Measurements from ENCODE around the gene PSMD8. TPM values are rescaled to one million over a fixed set of nuclear protein-coding genes. Genes with fewer than 3 reads are reported as not detected.

The PSMD8 gene
- total and polyA plus RNA-seq, 10 donors, result 39.0 to 144 (median 81.9) TPM

DNA sequence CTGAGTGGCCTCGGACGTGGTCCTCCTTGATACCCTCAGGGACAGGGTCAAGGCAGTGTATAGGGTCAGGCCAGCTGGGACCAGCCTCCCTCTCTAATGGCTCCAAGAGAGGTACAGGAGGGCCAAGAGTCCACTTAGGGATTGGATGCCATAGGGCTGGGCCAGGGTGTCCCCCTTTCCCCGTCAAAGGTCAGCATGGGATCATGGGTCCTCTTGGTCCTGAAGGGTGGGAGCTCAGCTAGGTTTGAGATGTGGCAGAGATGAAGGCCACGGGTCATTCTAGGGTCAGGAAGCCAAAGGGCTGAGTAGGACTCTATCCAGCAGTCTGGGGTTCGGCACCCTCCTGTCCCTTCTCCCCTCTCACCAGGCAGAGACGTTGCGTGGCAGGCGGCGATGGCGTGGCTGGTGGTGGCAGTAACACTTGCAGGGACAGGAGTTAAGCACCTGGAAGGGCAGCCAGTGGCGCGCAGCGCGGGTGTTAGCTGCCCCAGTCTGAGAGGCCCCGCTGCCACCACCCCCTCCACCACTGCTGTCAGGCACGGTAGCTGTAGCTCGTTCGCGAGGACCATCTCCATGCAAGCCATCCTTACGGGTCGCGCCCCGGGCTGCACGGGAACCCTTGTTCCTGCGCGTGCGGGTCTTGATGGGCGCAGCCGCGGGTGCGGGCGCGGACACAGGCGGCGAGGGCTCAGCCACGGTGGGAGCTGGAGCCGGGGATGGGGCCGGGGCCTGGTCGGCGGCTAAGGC lies 10.9 kb downstream of the PSMD8 start:
- Histone ChIP-seq H3K27ac (no peak overlapping the region), H3K36me3 (peaks cover 3 to 62% (median 46%) of the 10 kb centered on the region in 6 donors), H3K4me3 (peak overlapping the region in 1 of 8 donors; percentile 73), H3K27me3 (replicated peaks in 1 of 7) (peaks cover 0 to 72% (median 48%) of the 10 kb centered on the region in 7 donors), H3K4me1 (peaks cover 30 to 52% (median 42%) of the 10 kb centered on the region in 6 donors), H3K9me3 (no peaks in the 10 kb centered on the region)
- no peak for DNase-seq
- intact Hi-C loops (cut with DNase I; ENCODE audit: low total_unique reads), result no loop called here
- 78 to 88% (median 87%) methylated on average over 31 to 40 of the region's 40 CpGs for WGBS, 5 donors
- TF ChIP-seq POLR2AphosphoS5 (IDR thresholded peaks at IDR 0.05) (peak in 2 of 3 donors; percentile 11 to 46), POLR2A (IDR thresholded peaks at IDR 0.05) (no peak), CTCF (IDR thresholded peaks at IDR 0.05 in 8 of 11, conservative IDR thresholded peaks at IDR 0.05 in 3 of 11) (no peak)

- TF ChIP-seq POLR2A (IDR thresholded peaks at IDR 0.05), result no peak
- TF ChIP-seq POLR2AphosphoS5 (IDR thresholded peaks at IDR 0.05), result peak in 1 of 3 donors; percentile 24
These were observed 11.5 kb downstream of the PSMD8 start for GRCh38 chr19:38385804-38386257.

DNA sequence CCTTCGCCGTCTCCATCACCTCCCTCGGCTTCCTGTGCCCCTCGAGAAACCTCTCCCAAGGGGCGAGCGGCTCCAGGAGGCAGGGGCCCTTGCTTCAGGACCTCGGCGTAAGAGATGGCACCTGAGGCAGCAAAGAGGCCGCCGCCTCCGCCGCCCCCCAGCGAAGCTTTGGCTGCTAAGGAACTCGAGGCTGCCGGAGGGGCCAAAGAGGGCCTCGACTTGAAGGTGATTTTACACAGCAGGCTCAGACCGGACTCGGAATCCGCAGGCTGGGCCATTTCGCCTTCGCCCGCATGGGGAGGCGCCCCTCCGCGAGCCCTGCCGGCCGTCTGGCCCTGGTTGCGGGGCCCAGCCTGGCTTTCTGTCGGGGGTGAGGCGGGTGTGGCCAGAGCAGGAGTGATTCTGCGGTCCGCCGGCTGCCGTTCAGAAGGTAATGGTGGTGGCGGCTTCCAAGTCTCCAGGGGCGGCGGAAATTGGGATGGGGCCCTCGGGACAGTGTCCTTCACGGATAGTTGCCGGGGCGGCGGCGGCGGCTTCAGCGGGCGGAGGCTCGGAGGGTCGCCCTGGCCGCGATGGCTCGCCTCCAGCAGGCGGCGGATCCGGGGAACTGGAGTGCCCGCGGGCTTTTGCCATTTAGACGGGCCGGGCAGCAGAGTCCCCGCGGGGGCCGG lies 12.1 kb downstream of the PSMD8 start:
- no peaks in the 10 kb centered on the region for H3K9me3 ChIP-seq
- peaks cover 30 to 52% (median 42%) of the 10 kb centered on the region in 6 donors for H3K4me1 ChIP-seq
- whole genome bisulfite sequencing, 5 donors, result 26 to 65% (median 38%) methylated on average over 20 to 61 of the region's 61 CpGs
- intact Hi-C loops (cut with DNase I; ENCODE audit: low total_unique reads), result no loop called here
- H3K27me3 ChIP-seq (replicated peaks in 1 of 7), result peaks cover 0 to 78% (median 48%) of the 10 kb centered on the region in 7 donors
- H3K27ac ChIP-seq, result no peak overlapping the region
- peaks cover under 1 to 50% (median 36%) of the 10 kb centered on the region in 6 donors for H3K36me3 ChIP-seq
- no peak for DNase-seq
- no peak for TF ChIP-seq CTCF (IDR thresholded peaks at IDR 0.05 in 8 of 11, conservative IDR thresholded peaks at IDR 0.05 in 3 of 11)
- TF ChIP-seq POLR2AphosphoS5 (IDR thresholded peaks at IDR 0.05), result peak in 1 of 3 donors; percentile 21
- no peak for TF ChIP-seq POLR2A (IDR thresholded peaks at IDR 0.05)
- peak overlapping the region in 5 of 8 donors; percentile 41 to 73 (median 49) for H3K4me3 ChIP-seq

More at GRCh38 chr19:38385804-38386257, 11.5 kb downstream of the PSMD8 start:
- peaks cover 30 to 52% (median 42%) of the 10 kb centered on the region in 6 donors for H3K4me1 ChIP-seq
- peaks cover 3 to 56% (median 42%) of the 10 kb centered on the region in 6 donors for H3K36me3 ChIP-seq
- no peak for DNase-seq
- H3K4me3 ChIP-seq, result peak overlapping the region in 3 of 8 donors; percentile 3 to 73 (median 41)
- no peak overlapping the region for H3K27ac ChIP-seq
- peaks cover 0 to 77% (median 48%) of the 10 kb centered on the region in 7 donors for H3K27me3 ChIP-seq (replicated peaks in 1 of 7)
- WGBS, 5 donors, result 34 to 65% (median 36%) methylated on average over 17 to 40 of the region's 40 CpGs
- intact Hi-C loops (cut with DNase I; ENCODE audit: low total_unique reads), result no loop called here
- H3K9me3 ChIP-seq, result no peaks in the 10 kb centered on the region

DNA sequence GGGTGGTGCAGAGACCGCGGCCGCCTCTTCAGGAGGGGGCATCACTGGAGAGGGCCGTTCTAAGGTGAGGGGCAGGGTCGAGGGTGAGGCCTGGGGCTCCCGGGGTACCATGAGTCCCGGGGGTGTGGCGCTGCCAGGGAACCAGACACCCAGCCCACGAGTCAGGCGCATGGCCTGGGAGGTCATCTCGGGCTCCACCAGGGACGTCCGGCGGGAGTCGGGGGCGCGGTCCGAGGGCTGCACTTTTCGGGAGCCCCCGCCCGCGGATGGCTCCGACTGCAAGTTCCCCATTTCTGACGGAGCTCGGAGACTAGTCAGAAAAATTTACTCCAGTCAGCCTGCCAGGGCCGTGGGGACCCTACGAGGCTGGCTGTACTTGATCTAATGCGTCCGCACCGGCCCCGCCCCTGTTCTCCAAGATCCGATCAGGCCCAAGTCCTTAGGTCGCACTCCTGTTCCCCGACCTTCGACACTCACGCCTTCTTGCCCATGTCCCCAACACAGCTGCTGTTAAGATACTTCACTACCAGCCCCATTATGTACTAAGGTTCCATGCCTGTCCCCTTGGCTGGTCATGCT lies 12.7 kb downstream of the PSMD8 start:
- peak overlapping the region in 6 of 8 donors; percentile 41 to 73 (median 46) for H3K4me3 ChIP-seq
- peaks cover 0 to 44% (median 29%) of the 10 kb centered on the region in 6 donors for H3K36me3 ChIP-seq
- peaks cover 0 to 84% (median 48%) of the 10 kb centered on the region in 7 donors for H3K27me3 ChIP-seq (replicated peaks in 1 of 7)
- TF ChIP-seq POLR2AphosphoS5 (IDR thresholded peaks at IDR 0.05) (peak in 1 of 3 donors; percentile 11), POLR2A (IDR thresholded peaks at IDR 0.05) (no peak)
- H3K4me1 ChIP-seq, result peaks cover 30 to 52% (median 42%) of the 10 kb centered on the region in 6 donors
- 3 to 10% (median 5%) methylated on average over 21 to 36 of the region's 36 CpGs for WGBS, 5 donors
- H3K27ac ChIP-seq, result peak overlapping the region in 3 of 8 donors; percentile 57 to 75 (median 69)
- peak; percentile 85 for DNase-seq
- intact Hi-C loops (cut with DNase I; ENCODE audit: low total_unique reads), result no loop called here
- H3K9me3 ChIP-seq, result no peaks in the 10 kb centered on the region

Data from spleen (tissue), 11 donors.